Measurements from ENCODE around the gene GUCA1A. TPM values are rescaled to one million over a fixed set of nuclear protein-coding genes. Genes with fewer than 3 reads are reported as not detected.

The GUCA1A gene
- total and polyA plus RNA-seq, 7 experiments from 2014 or later = not detected

GRCh38 chr6:42226645-42227143 lies 53.5 kb downstream of the GUCA1A start:
- H3K36me3 Mint-ChIP-seq = peaks cover 0 to 19% (median 0%) of the 10 kb centered on the region in 5 donors
- H3K27ac Mint-ChIP-seq = peak overlapping the region in 6 of 9 donors; percentile 4 to 32 (median 14)
- no peak overlapping the region for H3K27ac ChIP-seq (ENCODE audit: low read depth, low read length)
- H3K4me3 Mint-ChIP-seq = no peak overlapping the region
- intact Hi-C loops (cut with micrococcal nuclease) = no loop called here
- ATAC-seq (no peak), DNase-seq (no peak)
- H3K4me1 Mint-ChIP-seq = peaks cover 0 to 8% (median 0%) of the 10 kb centered on the region in 7 donors
- ChIA-PET POLR2A (no interaction called here), CTCF (no interaction called here)
- no peaks in the 10 kb centered on the region for H3K9me3 Mint-ChIP-seq
- H3K27me3 ChIP-seq (ENCODE audit: control insufficient read depth in 2 of 2, insufficient read depth in 2 of 2, low read length in 2 of 2) = no peaks in the 10 kb centered on the region
- H3K9me3 ChIP-seq (ENCODE audit: control insufficient read depth in 2 of 3, low read length in 3 of 3) = no peaks in the 10 kb centered on the region
- H3K4me1 ChIP-seq (ENCODE audit: control insufficient read depth in 2 of 2, insufficient read depth in 2 of 2, low read length in 2 of 2) = no peaks in the 10 kb centered on the region
- no peaks in the 10 kb centered on the region for H3K27me3 Mint-ChIP-seq
- peaks cover 0 to 34% (median 0%) of the 10 kb centered on the region in 3 experiments for H3K36me3 ChIP-seq (ENCODE audit: control insufficient read depth in 2 of 3, insufficient read depth in 3 of 3, low read length in 3 of 3)
- no peak overlapping the region for H3K4me3 ChIP-seq (ENCODE audit: low read length)

- no peak for ATAC-seq
- peaks cover 0 to 25% (median 5%) of the 10 kb centered on the region in 5 donors for H3K36me3 Mint-ChIP-seq
- H3K4me1 ChIP-seq (ENCODE audit: control insufficient read depth in 2 of 2, insufficient read depth in 2 of 2, low read length in 2 of 2) = no peaks in the 10 kb centered on the region
- H3K9me3 Mint-ChIP-seq = no peaks in the 10 kb centered on the region
- no peak for DNase-seq
- no peaks in the 10 kb centered on the region for H3K27me3 Mint-ChIP-seq
- no peaks in the 10 kb centered on the region for H3K27me3 ChIP-seq (ENCODE audit: control insufficient read depth in 2 of 2, insufficient read depth in 2 of 2, low read length in 2 of 2)
- intact Hi-C loops (cut with micrococcal nuclease) = no loop called here
- peaks cover 0 to 8% (median 0%) of the 10 kb centered on the region in 7 donors for H3K4me1 Mint-ChIP-seq
- no peak overlapping the region for H3K27ac ChIP-seq (ENCODE audit: low read depth, low read length)
- POLR2A ChIA-PET = no interaction called here
- no peak overlapping the region for H3K4me3 ChIP-seq (ENCODE audit: low read length)
- H3K36me3 ChIP-seq (ENCODE audit: control insufficient read depth in 2 of 3, insufficient read depth in 3 of 3, low read length in 3 of 3) = peaks cover 0 to 40% (median 0%) of the 10 kb centered on the region in 3 experiments
- H3K4me3 Mint-ChIP-seq = no peak overlapping the region
- CTCF ChIA-PET = interaction anchor here (1.4 kb wide), 1 partner anchor 13 kb away, joined by 3 read pairs; no protein-coding TSS in a partner anchor
- H3K27ac Mint-ChIP-seq = peak overlapping the region in 2 of 9 donors; percentile 12 to 55
- no peaks in the 10 kb centered on the region for H3K9me3 ChIP-seq (ENCODE audit: control insufficient read depth in 2 of 3, low read length in 3 of 3)
Measured at GRCh38 chr6:42227173-42227850, 54.1 kb downstream of the GUCA1A start.

GRCh38 chr6:42228305-42228704 lies 55.1 kb downstream of the GUCA1A start:
- Mint-ChIP-seq H3K4me1 (peaks cover 0 to 8% (median 0%) of the 10 kb centered on the region in 7 donors), H3K27ac (no peak overlapping the region), H3K27me3 (no peaks in the 10 kb centered on the region), H3K9me3 (no peaks in the 10 kb centered on the region), H3K4me3 (no peak overlapping the region), H3K36me3 (peaks cover 0 to 25% (median 5%) of the 10 kb centered on the region in 5 donors)
- Histone ChIP-seq H3K36me3 (ENCODE audit: control insufficient read depth in 2 of 3, insufficient read depth in 3 of 3, low read length in 3 of 3) (peaks cover 0 to 46% (median 0%) of the 10 kb centered on the region in 3 experiments), H3K9me3 (ENCODE audit: control insufficient read depth in 2 of 3, low read length in 3 of 3) (no peaks in the 10 kb centered on the region), H3K4me1 (ENCODE audit: control insufficient read depth in 2 of 2, insufficient read depth in 2 of 2, low read length in 2 of 2) (no peaks in the 10 kb centered on the region), H3K27me3 (ENCODE audit: control insufficient read depth in 2 of 2, insufficient read depth in 2 of 2, low read length in 2 of 2) (no peaks in the 10 kb centered on the region), H3K4me3 (ENCODE audit: low read length) (no peak overlapping the region), H3K27ac (ENCODE audit: low read depth, low read length) (no peak overlapping the region)
- ATAC-seq = no peak
- intact Hi-C loops (cut with micrococcal nuclease) = no loop called here
- CTCF ChIA-PET = interaction anchor here (1.4 kb wide), 1 partner anchor 14 kb away, joined by 3 read pairs; no protein-coding TSS in a partner anchor
- DNase-seq = no peak
- POLR2A ChIA-PET = no interaction called here

Other genes starting within 250 kb of the GUCA1A start
- gene CCND3, start 231.6 kb upstream of the GUCA1A start, total RNA-seq = 100 to 1,000 TPM; 285 to 433 (median 313) TPM
- gene CCND3, start 231.6 kb upstream of the GUCA1A start, polyA plus RNA-seq = 100 to 1,000 TPM; 474 to 764 TPM
- 10 to 100 TPM; 41.6 to 58.2 (median 50.8) TPM for gene TAF8, start 122.8 kb upstream of the GUCA1A start, total RNA-seq
- gene TAF8, start 122.8 kb upstream of the GUCA1A start, polyA plus RNA-seq = 10 to 100 TPM; 23.3 to 24.6 TPM
- gene C6orf132, start 30.7 kb upstream of the GUCA1A start, total RNA-seq = under 1 TPM in 1 of 5 experiments, not detected in 4; 0.07 TPM
- gene C6orf132, start 30.7 kb upstream of the GUCA1A start, polyA plus RNA-seq = not detected
- gene GUCA1B, start 21.6 kb downstream of the GUCA1A start, total RNA-seq = 1 to 10 TPM; 1.0 to 6.9 (median 4.9) TPM
- under 1 TPM in 1 of 2 donors, not detected in 1; 0.28 TPM for gene GUCA1B, start 21.6 kb downstream of the GUCA1A start, polyA plus RNA-seq
- gene MRPS10, start 44.5 kb downstream of the GUCA1A start, total RNA-seq = 10 to 100 TPM; 17.0 to 30.3 (median 25.3) TPM
- 10 to 100 TPM; 41.0 to 60.9 TPM for gene MRPS10, start 44.5 kb downstream of the GUCA1A start, polyA plus RNA-seq

Measured in naive thymus-derived CD4-positive, alpha-beta T cell (primary cell).